HEK293 (cell line): ENCODE measurements around the gene TGIF1.
A peak's percentile ranks its signal among the peaks of the same experiment; 100 is the strongest.

ENCODE experiments used
- KLF8 ChIP-seq: fragments of 450-650 bp; formaldehyde crosslinking; IDR thresholded peaks from 2 replicates; pipeline ENCODE4 v1.5.1; 2016; ENCODE audit warnings: missing biosample characterization, missing genetic modification characterization
- PRDM1 ChIP-seq: fragments of 450-650 bp; formaldehyde crosslinking; IDR thresholded peaks from 2 replicates; pipeline ENCODE4; 2016; ENCODE audit warnings: missing biosample characterization, missing genetic modification characterization
- REPIN1 ChIP-seq: fragments of 450-650 bp; formaldehyde crosslinking; IDR thresholded peaks from 2 replicates; pipeline ENCODE4 v1.5.1; 2017; ENCODE audit warnings: missing biosample characterization, missing genetic modification characterization, low read depth
- ZBTB17 ChIP-seq: fragments of 450-650 bp; formaldehyde crosslinking; IDR thresholded peaks from 2 replicates; pipeline ENCODE4 v1.5.1; 2016; ENCODE audit warnings: missing biosample characterization, missing genetic modification characterization
- ZBTB20 ChIP-seq: fragments of 450-650 bp; formaldehyde crosslinking; IDR thresholded peaks from 2 replicates; pipeline ENCODE4 v1.5.1; 2016; ENCODE audit warnings: missing biosample characterization, missing genetic modification characterization
- ZBTB48 ChIP-seq: fragments of 450-650 bp; formaldehyde crosslinking; IDR thresholded peaks from 2 replicates; pipeline ENCODE4 v1.5.1; 2016; ENCODE audit warnings: missing biosample characterization, missing genetic modification characterization
- ZIC2 ChIP-seq: fragments of 450-650 bp; formaldehyde crosslinking; IDR thresholded peaks from 2 replicates; pipeline ENCODE4 v1.5.1; 2016; ENCODE audit warnings: missing biosample characterization, missing genetic modification characterization
- ZNF121 ChIP-seq: fragments of 450-650 bp; formaldehyde crosslinking; IDR thresholded peaks from 2 replicates; pipeline ENCODE4 v1.5.1; 2016; ENCODE audit warnings: missing biosample characterization, missing genetic modification characterization
- ZNF157 ChIP-seq: fragments of 450-650 bp; formaldehyde crosslinking; IDR thresholded peaks from 2 replicates; pipeline ENCODE4 v1.5.1; 2016; ENCODE audit warnings: missing biosample characterization, missing genetic modification characterization
- ZNF16 ChIP-seq: fragments of 450-650 bp; formaldehyde crosslinking; IDR thresholded peaks from 2 replicates; pipeline ENCODE4 v1.5.1; 2016; ENCODE audit warnings: low read depth, missing biosample characterization, missing genetic modification characterization
- ZNF174 ChIP-seq: fragments of 450-650 bp; formaldehyde crosslinking; IDR thresholded peaks from 2 replicates; pipeline ENCODE4 v1.5.0; 2017; ENCODE audit warnings: missing biosample characterization, mild to moderate bottlenecking, missing genetic modification characterization
- ZNF175 ChIP-seq: fragments of 450-650 bp; formaldehyde crosslinking; IDR thresholded peaks from 2 replicates; pipeline ENCODE4 v1.5.1; 2016; ENCODE audit warnings: missing biosample characterization, missing genetic modification characterization
- ZNF223 ChIP-seq: fragments of 450-650 bp; formaldehyde crosslinking; IDR thresholded peaks from 2 replicates; pipeline ENCODE4 v1.5.1; 2016; ENCODE audit warnings: missing biosample characterization, missing genetic modification characterization
- ZNF23 ChIP-seq: fragments of 450-650 bp; formaldehyde crosslinking; IDR thresholded peaks from 2 replicates; pipeline ENCODE4 v1.5.1; 2016; ENCODE audit warnings: missing biosample characterization, missing genetic modification characterization, borderline replicate concordance
- ZNF423 ChIP-seq: fragments of 450-650 bp; formaldehyde crosslinking; IDR thresholded peaks from 2 replicates; pipeline ENCODE4 v1.5.1; 2016; ENCODE audit warnings: missing biosample characterization, missing genetic modification characterization
- ZNF473 ChIP-seq: fragments of 450-650 bp; formaldehyde crosslinking; IDR thresholded peaks from 2 replicates; pipeline ENCODE4 v1.5.1; 2017; ENCODE audit warnings: missing biosample characterization, missing genetic modification characterization
- ZNF707 ChIP-seq: fragments of 450-650 bp; formaldehyde crosslinking; IDR thresholded peaks from 2 replicates; pipeline ENCODE4 v1.5.1; 2016; ENCODE audit warnings: missing biosample characterization, missing genetic modification characterization
- ZNF768 ChIP-seq: fragments of 450-650 bp; formaldehyde crosslinking; IDR thresholded peaks from 2 replicates; pipeline ENCODE4 v1.5.1; 2018; ENCODE audit warnings: missing biosample characterization, mild to moderate bottlenecking, missing genetic modification characterization
- ZNF837 ChIP-seq: fragments of 450-650 bp; formaldehyde crosslinking; IDR thresholded peaks from 2 replicates; pipeline ENCODE4 v1.5.1; 2016; ENCODE audit warnings: missing biosample characterization, missing genetic modification characterization
- ZSCAN23 ChIP-seq: fragments of 450-650 bp; formaldehyde crosslinking; IDR thresholded peaks from 2 replicates; pipeline ENCODE4 v1.5.1; 2016; ENCODE audit warnings: missing biosample characterization, missing genetic modification characterization
- ZSCAN30 ChIP-seq: fragments of 450-650 bp; IDR thresholded peaks from 2 replicates; pipeline ENCODE4 v1.5.1; 2018; ENCODE audit warnings: missing biosample characterization, mild to moderate bottlenecking, missing genetic modification characterization, moderate library complexity
- TF ChIP-seq, protein P1 (sequence below): fragments of 450-650 bp; formaldehyde crosslinking; IDR thresholded peaks from 2 replicates; pipeline ENCODE4 v1.5.1; 2016; ENCODE audit warnings: missing biosample characterization, missing genetic modification characterization
- TF ChIP-seq, protein P2 (sequence below): fragments of 450-650 bp; formaldehyde crosslinking; IDR thresholded peaks from 2 replicates; pipeline ENCODE4 v1.5.1; 2016; ENCODE audit warnings: missing biosample characterization, missing genetic modification characterization
- TF ChIP-seq, protein P3 (sequence below): fragments of 450-650 bp; formaldehyde crosslinking; IDR thresholded peaks from 2 replicates; pipeline ENCODE4 v1.5.1; 2016; ENCODE audit warnings: missing biosample characterization, missing genetic modification characterization
- TF ChIP-seq, protein P4 (sequence below): fragments of 450-650 bp; formaldehyde crosslinking; IDR thresholded peaks from 2 replicates; pipeline ENCODE4 v1.5.1; 2016; ENCODE audit warnings: missing biosample characterization, missing genetic modification characterization
- TF ChIP-seq, protein P5 (sequence below): fragments of 450-650 bp; formaldehyde crosslinking; IDR thresholded peaks from 2 replicates; pipeline ENCODE4 v1.5.1; 2016; ENCODE audit warnings: missing biosample characterization, missing genetic modification characterization

The TGIF1 gene

DNA sequence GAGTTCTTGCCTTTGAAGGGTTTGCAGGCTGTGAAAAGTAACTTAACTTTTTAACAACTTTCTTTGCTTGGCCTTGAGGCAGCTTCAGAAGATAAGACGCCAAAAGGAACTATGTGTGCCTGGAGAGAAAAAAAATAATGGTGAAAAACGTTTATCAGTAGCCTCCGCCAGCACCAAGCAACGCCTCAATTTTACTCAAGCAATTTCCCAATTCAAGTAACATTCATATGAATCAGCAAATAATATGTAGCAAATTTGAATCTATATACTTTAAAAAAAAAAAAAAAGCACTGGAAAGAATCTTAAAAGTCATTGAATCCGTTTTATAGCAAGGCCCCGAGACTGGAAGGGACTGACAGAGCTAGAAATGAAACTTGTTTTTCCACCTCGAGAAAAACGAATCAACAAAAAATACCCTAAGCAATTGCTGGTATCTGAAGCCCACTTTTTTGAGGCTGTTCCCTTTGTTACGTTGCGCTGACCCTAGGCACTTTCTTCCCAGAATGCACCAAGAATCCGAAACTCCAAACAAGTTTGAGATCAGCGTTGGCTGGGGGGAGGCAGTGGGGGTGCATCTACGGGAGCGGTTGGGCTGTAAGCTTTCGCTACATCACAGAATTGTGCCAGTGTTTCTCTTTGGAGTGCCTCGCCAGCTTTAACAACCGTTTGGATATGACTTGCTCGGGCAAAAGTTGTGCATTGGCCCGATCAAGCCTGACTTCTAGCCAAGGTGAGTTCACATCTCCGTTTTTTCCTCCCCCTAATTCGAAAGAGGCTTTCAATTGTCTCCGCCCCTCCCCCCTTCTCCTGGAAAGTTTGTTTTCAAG is 2.7 kb upstream of the TGIF1 start (continued):
- TF ChIP-seq, protein P1, sequence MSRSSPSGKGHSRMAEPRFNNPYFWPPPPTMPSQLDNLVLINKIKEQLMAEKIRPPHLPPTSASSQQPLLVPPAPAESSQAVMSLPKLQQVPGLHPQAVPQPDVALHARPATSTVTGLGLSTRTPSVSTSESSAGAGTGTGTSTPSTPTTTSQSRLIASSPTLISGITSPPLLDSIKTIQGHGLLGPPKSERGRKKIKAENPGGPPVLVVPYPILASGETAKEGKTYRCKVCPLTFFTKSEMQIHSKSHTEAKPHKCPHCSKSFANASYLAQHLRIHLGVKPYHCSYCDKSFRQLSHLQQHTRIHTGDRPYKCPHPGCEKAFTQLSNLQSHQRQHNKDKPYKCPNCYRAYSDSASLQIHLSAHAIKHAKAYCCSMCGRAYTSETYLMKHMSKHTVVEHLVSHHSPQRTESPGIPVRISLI = peak; percentile 54; the same call in 1 of the 2 replicates
- TF ChIP-seq ZNF423 (tag by site-specific recombination) = no peak
- TF ChIP-seq ZNF175 (tag by site-specific recombination) = no peak
- TF ChIP-seq ZNF473 = no peak
- no peak for TF ChIP-seq ZBTB17 (tag by site-specific recombination)
- TF ChIP-seq, protein P2, sequence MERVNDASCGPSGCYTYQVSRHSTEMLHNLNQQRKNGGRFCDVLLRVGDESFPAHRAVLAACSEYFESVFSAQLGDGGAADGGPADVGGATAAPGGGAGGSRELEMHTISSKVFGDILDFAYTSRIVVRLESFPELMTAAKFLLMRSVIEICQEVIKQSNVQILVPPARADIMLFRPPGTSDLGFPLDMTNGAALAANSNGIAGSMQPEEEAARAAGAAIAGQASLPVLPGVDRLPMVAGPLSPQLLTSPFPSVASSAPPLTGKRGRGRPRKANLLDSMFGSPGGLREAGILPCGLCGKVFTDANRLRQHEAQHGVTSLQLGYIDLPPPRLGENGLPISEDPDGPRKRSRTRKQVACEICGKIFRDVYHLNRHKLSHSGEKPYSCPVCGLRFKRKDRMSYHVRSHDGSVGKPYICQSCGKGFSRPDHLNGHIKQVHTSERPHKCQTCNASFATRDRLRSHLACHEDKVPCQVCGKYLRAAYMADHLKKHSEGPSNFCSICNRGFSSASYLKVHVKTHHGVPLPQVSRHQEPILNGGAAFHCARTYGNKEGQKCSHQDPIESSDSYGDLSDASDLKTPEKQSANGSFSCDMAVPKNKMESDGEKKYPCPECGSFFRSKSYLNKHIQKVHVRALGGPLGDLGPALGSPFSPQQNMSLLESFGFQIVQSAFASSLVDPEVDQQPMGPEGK (tag by site-specific recombination) = peak; percentile 61
- no peak for TF ChIP-seq ZNF223 (tag by site-specific recombination)
- no peak for TF ChIP-seq ZNF157
- TF ChIP-seq KLF8 (tag by site-specific recombination) = no peak
- TF ChIP-seq REPIN1 (tag by site-specific recombination) = no peak
- TF ChIP-seq PRDM1 (tag by site-specific recombination) = peak; percentile 96
- no peak for TF ChIP-seq ZNF768
- peak; percentile 50 for TF ChIP-seq ZBTB48 (tag by site-specific recombination)
- TF ChIP-seq ZNF23 = no peak
- TF ChIP-seq, protein P3, sequence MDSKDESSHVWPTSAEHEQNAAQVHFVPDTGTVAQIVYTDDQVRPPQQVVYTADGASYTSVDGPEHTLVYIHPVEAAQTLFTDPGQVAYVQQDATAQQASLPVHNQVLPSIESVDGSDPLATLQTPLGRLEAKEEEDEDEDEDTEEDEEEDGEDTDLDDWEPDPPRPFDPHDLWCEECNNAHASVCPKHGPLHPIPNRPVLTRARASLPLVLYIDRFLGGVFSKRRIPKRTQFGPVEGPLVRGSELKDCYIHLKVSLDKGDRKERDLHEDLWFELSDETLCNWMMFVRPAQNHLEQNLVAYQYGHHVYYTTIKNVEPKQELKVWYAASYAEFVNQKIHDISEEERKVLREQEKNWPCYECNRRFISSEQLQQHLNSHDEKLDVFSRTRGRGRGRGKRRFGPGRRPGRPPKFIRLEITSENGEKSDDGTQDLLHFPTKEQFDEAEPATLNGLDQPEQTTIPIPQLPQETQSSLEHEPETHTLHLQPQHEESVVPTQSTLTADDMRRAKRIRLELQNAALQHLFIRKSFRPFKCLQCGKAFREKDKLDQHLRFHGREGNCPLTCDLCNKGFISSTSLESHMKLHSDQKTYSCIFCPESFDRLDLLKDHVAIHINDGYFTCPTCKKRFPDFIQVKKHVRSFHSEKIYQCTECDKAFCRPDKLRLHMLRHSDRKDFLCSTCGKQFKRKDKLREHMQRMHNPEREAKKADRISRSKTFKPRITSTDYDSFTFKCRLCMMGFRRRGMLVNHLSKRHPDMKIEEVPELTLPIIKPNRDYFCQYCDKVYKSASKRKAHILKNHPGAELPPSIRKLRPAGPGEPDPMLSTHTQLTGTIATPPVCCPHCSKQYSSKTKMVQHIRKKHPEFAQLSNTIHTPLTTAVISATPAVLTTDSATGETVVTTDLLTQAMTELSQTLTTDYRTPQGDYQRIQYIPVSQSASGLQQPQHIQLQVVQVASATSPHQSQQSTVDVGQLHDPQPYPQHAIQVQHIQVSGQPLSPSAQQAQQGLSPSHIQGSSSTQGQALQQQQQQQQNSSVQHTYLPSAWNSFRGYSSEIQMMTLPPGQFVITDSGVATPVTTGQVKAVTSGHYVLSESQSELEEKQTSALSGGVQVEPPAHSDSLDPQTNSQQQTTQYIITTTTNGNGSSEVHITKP (tag by site-specific recombination) = peak; percentile 88
- TF ChIP-seq, protein P4, sequence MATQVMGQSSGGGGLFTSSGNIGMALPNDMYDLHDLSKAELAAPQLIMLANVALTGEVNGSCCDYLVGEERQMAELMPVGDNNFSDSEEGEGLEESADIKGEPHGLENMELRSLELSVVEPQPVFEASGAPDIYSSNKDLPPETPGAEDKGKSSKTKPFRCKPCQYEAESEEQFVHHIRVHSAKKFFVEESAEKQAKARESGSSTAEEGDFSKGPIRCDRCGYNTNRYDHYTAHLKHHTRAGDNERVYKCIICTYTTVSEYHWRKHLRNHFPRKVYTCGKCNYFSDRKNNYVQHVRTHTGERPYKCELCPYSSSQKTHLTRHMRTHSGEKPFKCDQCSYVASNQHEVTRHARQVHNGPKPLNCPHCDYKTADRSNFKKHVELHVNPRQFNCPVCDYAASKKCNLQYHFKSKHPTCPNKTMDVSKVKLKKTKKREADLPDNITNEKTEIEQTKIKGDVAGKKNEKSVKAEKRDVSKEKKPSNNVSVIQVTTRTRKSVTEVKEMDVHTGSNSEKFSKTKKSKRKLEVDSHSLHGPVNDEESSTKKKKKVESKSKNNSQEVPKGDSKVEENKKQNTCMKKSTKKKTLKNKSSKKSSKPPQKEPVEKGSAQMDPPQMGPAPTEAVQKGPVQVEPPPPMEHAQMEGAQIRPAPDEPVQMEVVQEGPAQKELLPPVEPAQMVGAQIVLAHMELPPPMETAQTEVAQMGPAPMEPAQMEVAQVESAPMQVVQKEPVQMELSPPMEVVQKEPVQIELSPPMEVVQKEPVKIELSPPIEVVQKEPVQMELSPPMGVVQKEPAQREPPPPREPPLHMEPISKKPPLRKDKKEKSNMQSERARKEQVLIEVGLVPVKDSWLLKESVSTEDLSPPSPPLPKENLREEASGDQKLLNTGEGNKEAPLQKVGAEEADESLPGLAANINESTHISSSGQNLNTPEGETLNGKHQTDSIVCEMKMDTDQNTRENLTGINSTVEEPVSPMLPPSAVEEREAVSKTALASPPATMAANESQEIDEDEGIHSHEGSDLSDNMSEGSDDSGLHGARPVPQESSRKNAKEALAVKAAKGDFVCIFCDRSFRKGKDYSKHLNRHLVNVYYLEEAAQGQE (tag by site-specific recombination) = no peak
- no peak for TF ChIP-seq ZNF707 (tag by site-specific recombination)
- no peak for TF ChIP-seq ZBTB20 (tag by site-specific recombination)
- TF ChIP-seq ZSCAN23 (tag by site-specific recombination) = no peak
- TF ChIP-seq ZSCAN30 (tag by site-specific recombination) = 0 out of 2 replicates have a peak, but pooled peaks have one; percentile 7
- no peak for TF ChIP-seq ZNF16 (tag by site-specific recombination)
- TF ChIP-seq ZNF174 (tag by site-specific recombination) = no peak
- TF ChIP-seq, protein P5, sequence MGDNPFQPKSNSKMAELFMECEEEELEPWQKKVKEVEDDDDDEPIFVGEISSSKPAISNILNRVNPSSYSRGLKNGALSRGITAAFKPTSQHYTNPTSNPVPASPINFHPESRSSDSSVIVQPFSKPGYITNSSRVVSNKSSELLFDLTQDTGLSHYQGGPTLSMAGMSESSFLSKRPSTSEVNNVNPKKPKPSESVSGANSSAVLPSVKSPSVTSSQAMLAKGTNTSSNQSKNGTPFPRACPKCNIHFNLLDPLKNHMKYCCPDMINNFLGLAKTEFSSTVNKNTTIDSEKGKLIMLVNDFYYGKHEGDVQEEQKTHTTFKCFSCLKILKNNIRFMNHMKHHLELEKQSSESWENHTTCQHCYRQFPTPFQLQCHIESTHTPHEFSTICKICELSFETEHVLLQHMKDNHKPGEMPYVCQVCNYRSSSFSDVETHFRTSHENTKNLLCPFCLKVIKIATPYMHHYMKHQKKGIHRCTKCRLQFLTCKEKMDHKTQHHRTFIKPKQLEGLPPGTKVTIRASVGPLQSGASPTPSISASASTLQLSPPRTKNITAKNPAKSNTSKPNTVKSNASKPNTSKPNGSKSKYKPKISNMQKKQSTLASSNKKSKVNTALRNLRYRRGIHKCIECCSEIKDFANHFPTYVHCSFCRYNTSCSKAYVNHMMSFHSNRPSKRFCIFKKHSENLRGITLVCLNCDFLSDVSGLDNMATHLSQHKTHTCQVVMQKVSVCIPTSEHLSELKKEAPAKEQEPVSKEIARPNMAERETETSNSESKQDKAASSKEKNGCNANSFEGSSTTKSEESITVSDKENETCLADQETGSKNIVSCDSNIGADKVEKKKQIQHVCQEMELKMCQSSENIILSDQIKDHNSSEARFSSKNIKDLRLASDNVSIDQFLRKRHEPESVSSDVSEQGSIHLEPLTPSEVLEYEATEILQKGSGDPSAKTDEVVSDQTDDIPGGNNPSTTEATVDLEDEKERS (tag by site-specific recombination) = no peak
- no peak for TF ChIP-seq ZNF837 (tag by site-specific recombination)
- 0 out of 2 replicates have a peak, but pooled peaks have one; percentile 24 for TF ChIP-seq ZNF121
- TF ChIP-seq ZIC2 (tag by site-specific recombination) = no peak
